Measurements from ENCODE around the gene GRIN2B.

- no peak for TF ChIP-seq CTCF (IDR thresholded peaks at IDR 0.05; ENCODE audit: low read depth, low read length, missing input control)
- no peak for TF ChIP-seq ZBTB33 (IDR thresholded peaks at IDR 0.05)
- TF ChIP-seq JUND (IDR thresholded peaks at IDR 0.05), result no peak
- no peak for TF ChIP-seq YY1 (IDR thresholded peaks at IDR 0.05)
- TF ChIP-seq GABPA (IDR thresholded peaks at IDR 0.05 in 1 of 2, conservative IDR thresholded peaks at IDR 0.05 in 1 of 2), result no peak
Measured at GRCh38 chr12:13947276-13947946, 34.0 kb downstream of the GRIN2B start.

Measured in liver (tissue), 3 donors.